NCI-H748 (cell line): ENCODE results near the gene PLXNA3.

Experiments used
- DNase-seq: peaks from one replicate; lab custom pipeline; 2025; ENCODE audit not compliant: unreplicated experiment; lab: John Stamatoyannopoulos, UW

The PLXNA3 gene

GRCh38 chrX:154457491-154458115 is 478 bp upstream of the PLXNA3 start:
- DNase-seq = peak; percentile 80

GRCh38 chrX:154458954-154459778 is 1.1 kb downstream of the PLXNA3 start:
- DNase-seq = peak; percentile 65

GRCh38 chrX:154459832-154460231 is 1.8 kb downstream of the PLXNA3 start:
- peak; percentile 37 for DNase-seq

- DNase-seq = no peak
Observed at GRCh38 chrX:154460326-154460725, 2.2 kb downstream of the PLXNA3 start.

- no peak for DNase-seq
Observed at GRCh38 chrX:154462396-154462795, 4.3 kb downstream of the PLXNA3 start.

GRCh38 chrX:154463611-154464220 is 5.6 kb downstream of the PLXNA3 start:
- no peak for DNase-seq

GRCh38 chrX:154464806-154465365 is 6.8 kb downstream of the PLXNA3 start:
- no peak for DNase-seq

- DNase-seq = no peak
Observed at GRCh38 chrX:154465601-154466000, 7.5 kb downstream of the PLXNA3 start.

- DNase-seq = no peak
Observed at GRCh38 chrX:154466036-154466435, 8.0 kb downstream of the PLXNA3 start.

GRCh38 chrX:154466907-154467306 is 8.8 kb downstream of the PLXNA3 start:
- no peak for DNase-seq

GRCh38 chrX:154467556-154467955 is 9.5 kb downstream of the PLXNA3 start:
- DNase-seq = no peak

- no peak for DNase-seq
Observed at GRCh38 chrX:154468217-154468616, 10.1 kb downstream of the PLXNA3 start.

- DNase-seq = no peak
Observed at GRCh38 chrX:154469114-154469513, 11.0 kb downstream of the PLXNA3 start.

GRCh38 chrX:154469880-154470279 is 11.8 kb downstream of the PLXNA3 start:
- no peak for DNase-seq

GRCh38 chrX:154470434-154470833 is 12.4 kb downstream of the PLXNA3 start:
- DNase-seq = no peak

GRCh38 chrX:154470914-154471568 is 13.0 kb downstream of the PLXNA3 start:
- no peak for DNase-seq

- no peak for DNase-seq
Observed at GRCh38 chrX:154471839-154472684, 14.0 kb downstream of the PLXNA3 start.

GRCh38 chrX:154472685-154473632 is 14.9 kb downstream of the PLXNA3 start:
- DNase-seq = no peak

- DNase-seq = no peak
Observed at GRCh38 chrX:154473683-154474082, 15.6 kb downstream of the PLXNA3 start.
